ENCODE results near the gene RAB11FIP3. TPM values are rescaled to one million over a fixed set of nuclear protein-coding genes. Genes with fewer than 3 reads are reported as not detected.

The RAB11FIP3 gene
- total and polyA plus RNA-seq, 2 of the 13 experiments (the other 11 are each of a cell fraction or from before 2014, with no cell fraction given): 34.3 to 57.6 TPM

GRCh38 chr16:524274-525040 is 99.0 kb downstream of the RAB11FIP3 start (continued):
- TF ChIP-seq CENPX (CRISPR knock-in tag; IDR thresholded peaks at IDR 0.05): no peak
- TF ChIP-seq ZNF607 (CRISPR knock-in tag; IDR thresholded peaks at IDR 0.05; ENCODE audit: borderline replicate concordance): no peak
- TF ChIP-seq ZNF556 (CRISPR knock-in tag; IDR thresholded peaks at IDR 0.05; ENCODE audit: borderline replicate concordance): no peak
- TF ChIP-seq ZNF275 (CRISPR knock-in tag; IDR thresholded peaks at IDR 0.05; ENCODE audit: borderline replicate concordance): no peak
- no peak for TF ChIP-seq ZIK1 (CRISPR knock-in tag; IDR thresholded peaks at IDR 0.05; ENCODE audit: borderline replicate concordance, low read depth)
- no peak for TF ChIP-seq ZNF660 (CRISPR knock-in tag; IDR thresholded peaks at IDR 0.05; ENCODE audit: borderline replicate concordance, low read depth)
- TF ChIP-seq CEBPB (IDR thresholded peaks at IDR 0.05; ENCODE audit: borderline replicate concordance, low read depth, low read length): no peak
- TF ChIP-seq PAF1 (CRISPR knock-in tag; IDR thresholded peaks at IDR 0.05): no peak
- TF ChIP-seq HOXA9 (CRISPR knock-in tag; IDR thresholded peaks at IDR 0.05; ENCODE audit: borderline replicate concordance): no peak
- TF ChIP-seq AGO1 (IDR thresholded peaks at IDR 0.05; ENCODE audit: low read depth, low read length, poor library complexity, severe bottlenecking): peak; percentile 93
- TF ChIP-seq ZFP82 (CRISPR knock-in tag; IDR thresholded peaks at IDR 0.05; ENCODE audit: borderline replicate concordance): no peak
- TF ChIP-seq ATRX (CRISPR knock-in tag; IDR thresholded peaks at IDR 0.05; ENCODE audit: borderline replicate concordance): no peak
- TF ChIP-seq, protein P1, sequence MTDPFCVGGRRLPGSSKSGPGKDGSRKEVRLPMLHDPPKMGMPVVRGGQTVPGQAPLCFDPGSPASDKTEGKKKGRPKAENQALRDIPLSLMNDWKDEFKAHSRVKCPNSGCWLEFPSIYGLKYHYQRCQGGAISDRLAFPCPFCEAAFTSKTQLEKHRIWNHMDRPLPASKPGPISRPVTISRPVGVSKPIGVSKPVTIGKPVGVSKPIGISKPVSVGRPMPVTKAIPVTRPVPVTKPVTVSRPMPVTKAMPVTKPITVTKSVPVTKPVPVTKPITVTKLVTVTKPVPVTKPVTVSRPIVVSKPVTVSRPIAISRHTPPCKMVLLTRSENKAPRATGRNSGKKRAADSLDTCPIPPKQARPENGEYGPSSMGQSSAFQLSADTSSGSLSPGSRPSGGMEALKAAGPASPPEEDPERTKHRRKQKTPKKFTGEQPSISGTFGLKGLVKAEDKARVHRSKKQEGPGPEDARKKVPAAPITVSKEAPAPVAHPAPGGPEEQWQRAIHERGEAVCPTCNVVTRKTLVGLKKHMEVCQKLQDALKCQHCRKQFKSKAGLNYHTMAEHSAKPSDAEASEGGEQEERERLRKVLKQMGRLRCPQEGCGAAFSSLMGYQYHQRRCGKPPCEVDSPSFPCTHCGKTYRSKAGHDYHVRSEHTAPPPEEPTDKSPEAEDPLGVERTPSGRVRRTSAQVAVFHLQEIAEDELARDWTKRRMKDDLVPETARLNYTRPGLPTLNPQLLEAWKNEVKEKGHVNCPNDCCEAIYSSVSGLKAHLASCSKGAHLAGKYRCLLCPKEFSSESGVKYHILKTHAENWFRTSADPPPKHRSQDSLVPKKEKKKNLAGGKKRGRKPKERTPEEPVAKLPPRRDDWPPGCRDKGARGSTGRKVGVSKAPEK (CRISPR knock-in tag; IDR thresholded peaks at IDR 0.05; ENCODE audit: borderline replicate concordance): no peak
- no peak for TF ChIP-seq NR1H2 (CRISPR knock-in tag; IDR thresholded peaks at IDR 0.05; ENCODE audit: borderline replicate concordance, low read depth)
- peak; percentile 93 for TF ChIP-seq ZC3H13 (CRISPR knock-in tag; IDR thresholded peaks at IDR 0.05)
- no peak for TF ChIP-seq SP5 (CRISPR knock-in tag; IDR thresholded peaks at IDR 0.05; ENCODE audit: borderline replicate concordance, low read depth)
- no peak for TF ChIP-seq RAD51 (IDR thresholded peaks at IDR 0.05; ENCODE audit: borderline replicate concordance)
- TF ChIP-seq POLR2G (IDR thresholded peaks at IDR 0.05; ENCODE audit: low read depth, low read length): peak; percentile 46
- TF ChIP-seq, protein P2, sequence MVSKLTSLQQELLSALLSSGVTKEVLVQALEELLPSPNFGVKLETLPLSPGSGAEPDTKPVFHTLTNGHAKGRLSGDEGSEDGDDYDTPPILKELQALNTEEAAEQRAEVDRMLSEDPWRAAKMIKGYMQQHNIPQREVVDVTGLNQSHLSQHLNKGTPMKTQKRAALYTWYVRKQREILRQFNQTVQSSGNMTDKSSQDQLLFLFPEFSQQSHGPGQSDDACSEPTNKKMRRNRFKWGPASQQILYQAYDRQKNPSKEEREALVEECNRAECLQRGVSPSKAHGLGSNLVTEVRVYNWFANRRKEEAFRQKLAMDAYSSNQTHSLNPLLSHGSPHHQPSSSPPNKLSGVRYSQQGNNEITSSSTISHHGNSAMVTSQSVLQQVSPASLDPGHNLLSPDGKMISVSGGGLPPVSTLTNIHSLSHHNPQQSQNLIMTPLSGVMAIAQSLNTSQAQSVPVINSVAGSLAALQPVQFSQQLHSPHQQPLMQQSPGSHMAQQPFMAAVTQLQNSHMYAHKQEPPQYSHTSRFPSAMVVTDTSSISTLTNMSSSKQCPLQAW (CRISPR knock-in tag; IDR thresholded peaks at IDR 0.05): no peak
- TF ChIP-seq ZNF326 (CRISPR knock-in tag; IDR thresholded peaks at IDR 0.05; ENCODE audit: borderline replicate concordance): peak; percentile 90
- 0 out of 2 replicates have a peak, but pooled peaks have one; percentile 22 for TF ChIP-seq KDM4B (CRISPR knock-in tag; IDR thresholded peaks at IDR 0.05)
- no peak for TF ChIP-seq GPN1 (CRISPR knock-in tag; IDR thresholded peaks at IDR 0.05; ENCODE audit: borderline replicate concordance)
- no peak for TF ChIP-seq CCDC6 (CRISPR knock-in tag; IDR thresholded peaks at IDR 0.05)
- no peak for TF ChIP-seq RFX1 (IDR thresholded peaks at IDR 0.05)
- TF ChIP-seq ZNF703 (CRISPR knock-in tag; IDR thresholded peaks at IDR 0.05; ENCODE audit: borderline replicate concordance): no peak
